ENCODE data around the gene CARM1. TPM values are rescaled to one million over a fixed set of nuclear protein-coding genes. Genes with fewer than 3 reads are reported as not detected.
"Not testable (repeated sequence)": the region's sequence is repeated elsewhere in the genome, so short reads cannot be mapped to it uniquely, and the experiment has no call there.

The CARM1 gene
- total and polyA plus RNA-seq, 3 experiments from 2014 or later, result 0.51 to 71.3 (median 69.2) TPM

DNA sequence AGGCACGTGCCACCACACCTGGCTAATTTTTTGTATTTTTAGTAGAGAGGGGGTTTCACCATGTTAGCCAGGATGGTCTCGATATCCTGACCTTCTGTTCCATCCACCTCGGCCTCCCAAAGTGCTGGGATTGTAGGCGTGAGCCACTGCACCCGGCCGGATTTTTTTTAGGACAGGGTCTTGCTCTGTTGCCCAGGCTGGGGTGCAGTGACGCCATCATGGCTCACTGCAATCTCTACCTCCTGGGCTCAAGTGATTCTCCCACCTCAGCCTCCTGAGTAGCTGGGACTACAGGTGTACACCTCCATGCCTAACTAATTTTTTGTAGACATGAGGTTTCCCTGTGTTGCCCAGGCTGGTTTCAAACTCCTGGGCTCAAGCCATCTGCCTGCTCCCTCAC lies 33.7 kb upstream of the CARM1 start:
- Mint-ChIP-seq H3K27ac (peak overlapping the region in 1 of 8 donors; percentile 41), H3K4me3 (peak overlapping the region in 2 of 7 donors; percentile 5 to 80), H3K4me1 (peaks cover 14 to 20% (median 15%) of the 10 kb centered on the region in 3 donors), H3K36me3 (peaks cover 2 to 22% (median 5%) of the 10 kb centered on the region in 3 donors)
- DNase-seq; H3K9me3 Mint-ChIP-seq; H3K27me3 ChIP-seq (ENCODE audit: insufficient read depth, low read length, poor library complexity, severe bottlenecking); H3K27ac ChIP-seq (ENCODE audit: low read depth, low read length); POLR2A ChIA-PET; H3K27me3 Mint-ChIP-seq; H3K4me1 ChIP-seq (ENCODE audit: insufficient read depth, low read length); H3K9me3 ChIP-seq (ENCODE audit: low read length); H3K36me3 ChIP-seq (ENCODE audit: insufficient read depth, low read length); H3K4me3 ChIP-seq (ENCODE audit: low read length): not testable (repeated sequence)
- CTCF ChIA-PET, result interaction anchor here (4.4 kb wide), 1 partner anchor 27 kb away, joined by 25 read pairs; no protein-coding TSS in a partner anchor

DNA sequence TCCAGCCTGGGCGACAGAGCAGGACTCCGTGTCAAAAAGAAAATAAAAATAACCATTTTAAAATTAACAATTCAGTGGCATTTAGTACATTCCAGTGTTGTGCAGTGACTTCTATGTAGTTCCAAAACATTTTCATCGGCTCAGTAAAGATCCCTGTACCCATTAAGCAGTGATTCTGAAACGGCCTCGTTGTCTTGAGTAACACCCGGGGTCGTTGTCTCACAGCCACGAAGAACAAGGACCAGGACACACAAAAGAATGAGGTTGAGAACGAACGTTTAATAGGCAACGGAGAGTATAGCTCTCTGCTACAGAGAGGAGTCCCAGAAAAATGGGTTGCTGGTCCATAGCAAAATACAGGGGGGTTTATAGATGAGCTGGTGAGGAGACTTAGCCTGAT lies 33.0 kb upstream of the CARM1 start:
- peaks cover 7% of the 10 kb centered on the region for H3K4me1 ChIP-seq (ENCODE audit: insufficient read depth, low read length)
- H3K4me3 Mint-ChIP-seq, result peak overlapping the region in 1 of 7 donors; percentile 15
- ChIA-PET CTCF (interaction anchor here (1.4 to 4.4 kb wide), 2 partner anchors 20 to 26 kb away, joined by 4 to 25 read pairs; no protein-coding TSS in a partner anchor), POLR2A (no interaction called here)
- H3K27me3 Mint-ChIP-seq, result peaks cover 0 to 5% of the 10 kb centered on the region in 2 donors
- peaks cover 2 to 14% (median 5%) of the 10 kb centered on the region in 3 donors for H3K36me3 Mint-ChIP-seq
- no peaks in the 10 kb centered on the region for H3K27me3 ChIP-seq (ENCODE audit: insufficient read depth, low read length, poor library complexity, severe bottlenecking)
- H3K4me3 ChIP-seq (ENCODE audit: low read length), result no peak overlapping the region
- no peak for DNase-seq
- peaks cover 14 to 20% (median 15%) of the 10 kb centered on the region in 3 donors for H3K4me1 Mint-ChIP-seq
- no peaks in the 10 kb centered on the region for H3K9me3 ChIP-seq (ENCODE audit: low read length)
- peaks cover 0 to 9% (median 4%) of the 10 kb centered on the region in 5 donors for H3K9me3 Mint-ChIP-seq
- peak overlapping the region in 1 of 8 donors; percentile 3 for H3K27ac Mint-ChIP-seq
- no peak overlapping the region for H3K27ac ChIP-seq (ENCODE audit: low read depth, low read length)
- no peaks in the 10 kb centered on the region for H3K36me3 ChIP-seq (ENCODE audit: insufficient read depth, low read length)

GRCh38 chr19:10839114-10840050 lies 32.0 kb upstream of the CARM1 start:
- Mint-ChIP-seq H3K9me3 (peaks cover 0 to 9% (median 4%) of the 10 kb centered on the region in 5 donors), H3K27ac (peak overlapping the region in 2 of 8 donors; percentile 15 to 79), H3K4me3 (peak overlapping the region in 1 of 7 donors; percentile 15), H3K27me3 (peaks cover 0 to 5% of the 10 kb centered on the region in 2 donors), H3K36me3 (peaks cover 2 to 11% (median 5%) of the 10 kb centered on the region in 3 donors), H3K4me1 (peaks cover 14 to 20% (median 15%) of the 10 kb centered on the region in 3 donors)
- H3K27ac ChIP-seq (ENCODE audit: low read depth, low read length), result peak overlapping the region; percentile 24
- no peaks in the 10 kb centered on the region for H3K27me3 ChIP-seq (ENCODE audit: insufficient read depth, low read length, poor library complexity, severe bottlenecking)
- POLR2A ChIA-PET, result interaction anchor here (0.7 kb wide), 1 partner anchor 37 kb away, joined by 3 read pairs; no protein-coding TSS in a partner anchor
- CTCF ChIA-PET, result interaction anchor here (1.4 to 4.4 kb wide), 3 partner anchors 19 to 25 kb away, joined by 4 to 25 read pairs (median 6); no protein-coding TSS in a partner anchor
- no peaks in the 10 kb centered on the region for H3K36me3 ChIP-seq (ENCODE audit: insufficient read depth, low read length)
- no peak overlapping the region for H3K4me3 ChIP-seq (ENCODE audit: low read length)
- DNase-seq, result no peak
- peaks cover 7% of the 10 kb centered on the region for H3K4me1 ChIP-seq (ENCODE audit: insufficient read depth, low read length)
- no peaks in the 10 kb centered on the region for H3K9me3 ChIP-seq (ENCODE audit: low read length)

DNA sequence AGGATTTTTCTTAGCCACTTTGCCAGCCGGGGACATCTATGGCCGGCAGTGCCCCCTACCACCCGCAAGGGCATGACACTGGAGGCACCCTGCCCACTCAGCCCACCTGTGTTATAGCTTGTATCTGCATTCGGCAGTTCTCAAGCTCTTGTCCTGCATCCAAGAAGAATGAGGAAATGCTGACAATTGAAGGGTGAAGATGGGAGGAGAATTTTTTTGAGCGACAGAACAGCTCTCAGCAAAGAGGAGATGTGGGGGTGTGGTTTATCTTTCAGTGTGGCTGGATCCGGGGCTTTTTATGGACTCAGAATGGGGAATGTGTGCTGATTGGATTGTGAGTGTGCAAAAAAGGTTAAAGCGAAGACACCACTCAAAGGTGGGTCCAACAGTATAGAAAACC lies 28.6 kb upstream of the CARM1 start:
- DNase-seq, result no peak
- POLR2A ChIA-PET, result no interaction called here

GRCh38 chr19:10846500-10847202 lies 24.7 kb upstream of the CARM1 start:
- Mint-ChIP-seq H3K27ac (no peak overlapping the region), H3K9me3 (peaks cover 5 to 9% (median 8%) of the 10 kb centered on the region in 5 donors), H3K27me3 (peaks cover 8 to 10% of the 10 kb centered on the region in 2 donors), H3K4me3 (no peak overlapping the region), H3K36me3 (peaks cover 0 to 7% (median 4%) of the 10 kb centered on the region in 3 donors), H3K4me1 (no peaks in the 10 kb centered on the region)
- Histone ChIP-seq H3K27ac (ENCODE audit: low read depth, low read length) (no peak overlapping the region), H3K27me3 (ENCODE audit: insufficient read depth, low read length, poor library complexity, severe bottlenecking) (no peaks in the 10 kb centered on the region), H3K36me3 (ENCODE audit: insufficient read depth, low read length) (no peaks in the 10 kb centered on the region), H3K9me3 (ENCODE audit: low read length) (peaks cover 8% of the 10 kb centered on the region), H3K4me3 (ENCODE audit: low read length) (no peak overlapping the region), H3K4me1 (ENCODE audit: insufficient read depth, low read length) (no peaks in the 10 kb centered on the region)
- no peak for DNase-seq
- ChIA-PET POLR2A (interaction anchor here (0.6 to 0.8 kb wide), 2 partner anchors 11 to 515 kb away, joined by 3 to 14 read pairs; partner anchors contain the start of gene TMED1), CTCF (interaction anchor here (1.1 to 1.4 kb wide), 2 partner anchors 11 to 18 kb away, joined by 4 to 6 read pairs; partner anchors contain the start of gene TMED1)

More for the DNA sequence above, 28.6 kb upstream of the CARM1 start:
- Histone ChIP-seq H3K27me3 (ENCODE audit: insufficient read depth, low read length, poor library complexity, severe bottlenecking) (no peaks in the 10 kb centered on the region), H3K27ac (ENCODE audit: low read depth, low read length) (no peak overlapping the region), H3K4me1 (ENCODE audit: insufficient read depth, low read length) (no peaks in the 10 kb centered on the region), H3K36me3 (ENCODE audit: insufficient read depth, low read length) (no peaks in the 10 kb centered on the region), H3K9me3 (ENCODE audit: low read length) (peaks cover 8% of the 10 kb centered on the region), H3K4me3 (ENCODE audit: low read length) (no peak overlapping the region)
- peaks cover 0 to 7% (median 4%) of the 10 kb centered on the region in 3 donors for H3K36me3 Mint-ChIP-seq
- no peak overlapping the region for H3K4me3 Mint-ChIP-seq
- CTCF ChIA-PET, result interaction anchor here (1.6 kb wide), 1 partner anchor 21 kb away, joined by 4 read pairs; no protein-coding TSS in a partner anchor
- peaks cover 5 to 10% (median 8%) of the 10 kb centered on the region in 5 donors for H3K9me3 Mint-ChIP-seq
- H3K27me3 Mint-ChIP-seq, result peaks cover 3 to 4% of the 10 kb centered on the region in 2 donors
- H3K4me1 Mint-ChIP-seq, result no peaks in the 10 kb centered on the region
- peak overlapping the region in 1 of 8 donors; percentile 39 for H3K27ac Mint-ChIP-seq

- Mint-ChIP-seq H3K36me3 (peaks cover 0 to 7% (median 4%) of the 10 kb centered on the region in 3 donors), H3K27me3 (peaks cover 8 to 10% of the 10 kb centered on the region in 2 donors), H3K4me1 (no peaks in the 10 kb centered on the region), H3K9me3 (peaks cover 5 to 9% (median 8%) of the 10 kb centered on the region in 5 donors), H3K27ac (no peak within 1 kb of the TSS), H3K4me3 (no peak within 1 kb of the TSS)
- H3K4me3 ChIP-seq (ENCODE audit: low read length), result no peak within 1 kb of the TSS
- H3K27ac ChIP-seq (ENCODE audit: low read depth, low read length), result no peak within 1 kb of the TSS
- no peak for DNase-seq
- H3K9me3 ChIP-seq (ENCODE audit: low read length), result peaks cover 8% of the 10 kb centered on the region
- ChIA-PET CTCF (interaction anchor here (1.6 kb wide), 1 partner anchor 16 kb away, joined by 6 read pairs; no protein-coding TSS in a partner anchor), POLR2A (no interaction called here)
- no peaks in the 10 kb centered on the region for H3K36me3 ChIP-seq (ENCODE audit: insufficient read depth, low read length)
- H3K4me1 ChIP-seq (ENCODE audit: insufficient read depth, low read length), result no peaks in the 10 kb centered on the region
- H3K27me3 ChIP-seq (ENCODE audit: insufficient read depth, low read length, poor library complexity, severe bottlenecking), result no peaks in the 10 kb centered on the region
Observed at GRCh38 chr19:10848230-10848856, 23.0 kb upstream of the CARM1 start, which contains the start of gene C19orf38. Gene C19orf38 (plus strand): TSS chr19:10848415. CDS start chr19:10848509, 94 bp downstream.

DNA sequence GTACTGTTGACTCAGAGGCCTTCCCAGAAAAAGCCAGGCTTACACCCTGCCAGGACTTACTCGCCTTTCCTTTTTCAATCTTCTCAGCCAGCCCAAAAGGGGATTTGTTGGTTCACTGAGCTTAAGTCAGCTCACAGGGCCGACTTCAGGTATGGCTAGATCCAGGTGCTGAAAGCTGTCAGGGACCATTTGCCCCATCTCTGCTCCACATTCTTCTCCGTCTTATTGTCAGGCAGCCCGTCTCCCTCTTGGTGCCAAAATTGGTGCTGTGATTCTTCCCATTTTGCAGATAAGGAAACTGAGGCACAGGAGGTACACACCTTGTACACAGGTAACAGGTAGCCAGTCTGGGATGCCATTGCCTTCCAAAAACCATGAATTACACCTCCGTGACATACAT lies 20.7 kb upstream of the CARM1 start:
- Mint-ChIP-seq H3K9me3 (peaks cover 4 to 8% (median 6%) of the 10 kb centered on the region in 5 donors), H3K27me3 (peaks cover 6 to 8% of the 10 kb centered on the region in 2 donors), H3K27ac (no peak overlapping the region), H3K4me1 (no peaks in the 10 kb centered on the region), H3K4me3 (no peak overlapping the region), H3K36me3 (peaks cover 0 to 4% (median 3%) of the 10 kb centered on the region in 3 donors)
- H3K4me1 ChIP-seq (ENCODE audit: insufficient read depth, low read length), result no peaks in the 10 kb centered on the region
- H3K36me3 ChIP-seq (ENCODE audit: insufficient read depth, low read length), result no peaks in the 10 kb centered on the region
- H3K4me3 ChIP-seq (ENCODE audit: low read length), result no peak overlapping the region
- no peak for DNase-seq
- ChIA-PET CTCF (interaction anchor here (1.7 to 3.1 kb wide), 2 partner anchors 14 to 133 kb away, joined by 7 to 12 read pairs; partner anchors contain the start of gene DNM2), POLR2A (interaction anchor here (0.5 kb wide), 2 partner anchors 28 to 41 kb away, joined by 3 read pairs; no protein-coding TSS in a partner anchor)
- H3K9me3 ChIP-seq (ENCODE audit: low read length), result peaks cover 8% of the 10 kb centered on the region
- no peaks in the 10 kb centered on the region for H3K27me3 ChIP-seq (ENCODE audit: insufficient read depth, low read length, poor library complexity, severe bottlenecking)
- H3K27ac ChIP-seq (ENCODE audit: low read depth, low read length), result no peak overlapping the region

Data from CD8-positive, alpha-beta memory T cell (primary cell).